SJSA1 (cell line): ENCODE measurements around the gene FBXL5. TPM values are rescaled to one million over a fixed set of nuclear protein-coding genes. Genes with fewer than 3 reads are reported as not detected.
A peak's percentile ranks its signal among the peaks of the same experiment; 100 is the strongest.

Source experiments
- DNase-seq, 2 experiments: peaks; one replicate each; pipeline ENCODE4 v3.0.0-alpha.2; 2015 to 2020; ENCODE audit warnings: low spot score in 2 of 2, low read depth in 1 of 2
- H3K27ac ChIP-seq: fragments of 250-450 bp; sonication (Bioruptor Pico); 2 replicates; pipeline ENCODE4 v1.5.1; 2020; ENCODE audit warnings: mild to moderate bottlenecking, moderate library complexity
- H3K27me3 ChIP-seq: fragments of 250-450 bp; sonication (Bioruptor Pico); replicated peaks from 2 replicates; pipeline ENCODE4 v1.5.1; 2020; ENCODE audit warnings: mild to moderate bottlenecking, moderate library complexity
- H3K36me3 ChIP-seq: fragments of 250-450 bp; sonication (Bioruptor Pico); 2 replicates; pipeline ENCODE4 v1.5.1; 2020; ENCODE audit warnings: mild to moderate bottlenecking
- H3K4me1 ChIP-seq: fragments of 250-450 bp; sonication (Bioruptor Pico); replicated peaks from 2 replicates; pipeline ENCODE4 v1.6.1; 2021; ENCODE audit warnings: mild to moderate bottlenecking
- H3K4me3 ChIP-seq: fragments of 250-450 bp; sonication (Bioruptor Pico); 2 replicates; pipeline ENCODE4 v1.5.1; 2020; ENCODE audit warnings: mild to moderate bottlenecking
- H3K9me3 ChIP-seq: fragments of 250-450 bp; sonication (Bioruptor Pico); replicated peaks from 2 replicates; pipeline ENCODE4 v1.5.1; 2020; ENCODE audit warnings: mild to moderate bottlenecking
- total RNA-seq: library from RNA; depleted of rRNA; stranded (reverse); fragments of >200 nt; shearing (Covaris generic); gene quantifications from 2 replicates; pipeline ENCODE4 v1.2.3, GENCODE V29; 2014

Gene FBXL5
- total RNA-seq, 1 experiment from 2014 or later: 44.7 TPM

GRCh38 chr4:15668566-15669435 is 13.6 kb upstream of the FBXL5 start:
- no peak for DNase-seq
- H3K27me3 ChIP-seq: no peaks in the 10 kb centered on the region
- no peak overlapping the region for H3K27ac ChIP-seq
- peaks cover 4% of the 10 kb centered on the region; the same call in 1 of the 2 replicates for H3K4me1 ChIP-seq
- H3K36me3 ChIP-seq: peaks cover 7% of the 10 kb centered on the region; the same call in 1 of the 2 replicates
- H3K4me3 ChIP-seq: no peak overlapping the region
- H3K9me3 ChIP-seq: no peaks in the 10 kb centered on the region

- Histone ChIP-seq H3K4me3 (no peak overlapping the region), H3K27ac (no peak overlapping the region), H3K4me1 (peaks cover 4% of the 10 kb centered on the region; the same call in 1 of the 2 replicates), H3K9me3 (no peaks in the 10 kb centered on the region), H3K27me3 (no peaks in the 10 kb centered on the region), H3K36me3 (0 out of 2 replicates have a peak, but pooled peaks cover 7% of the 10 kb centered on the region)
- no peak for DNase-seq
Measured at GRCh38 chr4:15667006-15667405, 11.8 kb upstream of the FBXL5 start.

GRCh38 chr4:15665753-15666365 is 10.7 kb upstream of the FBXL5 start:
- Histone ChIP-seq H3K9me3 (no peaks in the 10 kb centered on the region), H3K4me1 (peaks cover 4% of the 10 kb centered on the region; the same call in 1 of the 2 replicates), H3K36me3 (0 out of 2 replicates have a peak, but pooled peaks cover 7% of the 10 kb centered on the region), H3K4me3 (no peak overlapping the region), H3K27me3 (no peaks in the 10 kb centered on the region), H3K27ac (no peak overlapping the region)
- DNase-seq: no peak

DNA sequence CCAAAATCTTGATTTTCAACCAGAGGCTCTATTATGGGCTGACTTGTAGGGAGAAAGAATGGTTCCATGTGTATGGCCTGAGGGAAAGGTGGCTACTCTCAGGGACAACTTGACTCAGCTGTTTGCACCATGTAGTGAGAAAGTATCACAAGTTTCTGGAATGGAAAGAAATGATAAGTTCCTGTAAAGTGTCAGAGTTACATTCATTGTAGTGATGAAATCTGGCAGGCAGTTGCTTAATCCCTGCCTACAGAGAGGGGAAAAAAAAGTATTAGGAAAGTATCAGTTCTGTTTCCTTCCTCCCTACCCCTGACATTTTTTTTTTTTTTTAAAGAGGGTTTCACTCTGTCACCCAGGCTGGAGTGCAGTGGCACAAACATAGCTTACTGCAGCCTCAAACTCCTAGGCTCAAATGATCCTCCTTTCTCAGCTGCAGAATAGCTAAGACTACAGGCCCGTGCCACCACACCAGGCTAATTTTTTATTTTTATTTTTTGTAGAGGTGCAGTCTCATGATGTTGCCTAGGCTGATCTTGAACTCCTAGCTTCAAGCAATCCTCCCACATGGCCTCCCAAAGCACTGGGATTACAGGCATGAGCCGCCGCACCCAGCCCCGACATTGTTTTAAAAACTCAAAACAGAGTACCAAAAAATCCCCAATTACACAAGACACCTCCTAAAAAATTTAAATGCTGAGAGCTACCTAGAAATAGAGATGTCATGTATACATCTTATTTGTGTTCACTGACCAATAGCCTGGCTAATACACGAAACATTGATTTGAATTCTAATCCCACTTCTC is 4.8 kb upstream of the FBXL5 start:
- H3K27ac ChIP-seq: no peak overlapping the region
- peaks cover 9% of the 10 kb centered on the region for H3K36me3 ChIP-seq
- no peak for DNase-seq
- no peaks in the 10 kb centered on the region for H3K9me3 ChIP-seq
- H3K4me3 ChIP-seq: no peak overlapping the region
- H3K4me1 ChIP-seq: peaks cover 15% of the 10 kb centered on the region
- no peaks in the 10 kb centered on the region for H3K27me3 ChIP-seq

DNA sequence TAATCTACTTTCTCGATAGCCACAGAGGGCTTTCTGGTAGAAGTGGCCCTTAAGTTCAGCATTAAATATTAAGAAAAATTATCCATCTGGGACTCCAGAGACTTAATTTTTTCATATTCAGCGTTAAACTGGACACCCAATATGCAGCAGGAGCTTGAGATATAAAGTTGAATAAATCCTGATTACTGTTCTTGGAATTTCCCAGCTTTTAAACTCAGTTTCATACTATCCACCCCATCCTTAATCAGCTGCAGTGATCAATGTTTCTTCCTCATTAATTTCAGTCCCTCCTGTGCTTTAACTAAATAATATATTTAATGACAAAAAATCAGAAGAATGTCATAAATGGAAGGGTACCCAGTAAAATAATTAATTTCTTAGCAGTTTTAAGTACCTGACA is 3.6 kb upstream of the FBXL5 start:
- Histone ChIP-seq H3K27me3 (no peaks in the 10 kb centered on the region), H3K4me3 (no peak overlapping the region)

GRCh38 chr4:15658136-15658770 is 3.1 kb upstream of the FBXL5 start:
- peaks cover 14% of the 10 kb centered on the region for H3K36me3 ChIP-seq
- DNase-seq: no peak

More for the DNA sequence above, 3.6 kb upstream of the FBXL5 start:
- Histone ChIP-seq H3K4me1 (peaks cover 15% of the 10 kb centered on the region), H3K27ac (no peak overlapping the region), H3K9me3 (no peaks in the 10 kb centered on the region), H3K36me3 (peaks cover 14% of the 10 kb centered on the region)
- DNase-seq: no peak

GRCh38 chr4:15657366-15657765 is 2.2 kb upstream of the FBXL5 start:
- Histone ChIP-seq H3K36me3 (peaks cover 14% of the 10 kb centered on the region), H3K27ac (no peak overlapping the region), H3K4me1 (peaks cover 23% of the 10 kb centered on the region), H3K9me3 (no peaks in the 10 kb centered on the region), H3K4me3 (no peak overlapping the region), H3K27me3 (no peaks in the 10 kb centered on the region)
- no peak for DNase-seq

More at GRCh38 chr4:15658136-15658770, 3.1 kb upstream of the FBXL5 start:
- peaks cover 15% of the 10 kb centered on the region for H3K4me1 ChIP-seq
- H3K4me3 ChIP-seq: no peak overlapping the region
- no peaks in the 10 kb centered on the region for H3K9me3 ChIP-seq
- no peak overlapping the region for H3K27ac ChIP-seq
- no peaks in the 10 kb centered on the region for H3K27me3 ChIP-seq

DNA sequence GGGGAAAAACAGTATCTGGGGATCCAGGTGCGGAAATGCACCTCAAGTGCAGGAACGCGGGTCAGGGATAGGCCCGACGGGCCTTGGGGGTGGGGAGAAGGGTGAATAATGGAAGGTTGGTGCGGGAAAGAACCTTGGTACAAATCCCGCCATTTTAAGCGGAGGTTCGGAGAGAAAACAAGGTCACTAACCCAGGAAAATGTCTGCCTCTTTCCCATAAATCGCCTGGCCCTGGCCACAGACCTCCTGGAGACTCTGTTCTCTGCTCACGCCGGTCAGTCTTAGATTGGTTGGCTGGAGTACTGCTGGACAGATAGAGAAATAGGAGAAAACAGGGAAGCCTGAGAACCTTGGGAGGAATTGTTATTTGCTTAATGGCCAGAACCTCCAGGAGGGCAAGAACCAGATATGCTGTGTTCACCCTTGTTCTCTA is 897 bp upstream of the FBXL5 start:
- Histone ChIP-seq H3K27ac (peak overlapping the region; percentile 98), H3K4me1 (peaks cover 30% of the 10 kb centered on the region), H3K9me3 (no peaks in the 10 kb centered on the region), H3K27me3 (no peaks in the 10 kb centered on the region), H3K4me3 (peak overlapping the region; percentile 94), H3K36me3 (peaks cover 14% of the 10 kb centered on the region)
- no peak for DNase-seq

- Histone ChIP-seq H3K27ac (peak overlapping the region; percentile 98), H3K9me3 (no peaks in the 10 kb centered on the region), H3K4me1 (peaks cover 30% of the 10 kb centered on the region), H3K27me3 (no peaks in the 10 kb centered on the region), H3K36me3 (peaks cover 14% of the 10 kb centered on the region), H3K4me3 (peak overlapping the region; percentile 94)
- DNase-seq: peak; percentile 34 to 69
Measured at GRCh38 chr4:15654593-15655222, 449 bp downstream of the FBXL5 start.

GRCh38 chr4:15653864-15654592 is 1.1 kb downstream of the FBXL5 start:
- Histone ChIP-seq H3K4me1 (peaks cover 30% of the 10 kb centered on the region), H3K27ac (peak overlapping the region; percentile 98), H3K4me3 (peak overlapping the region; percentile 94), H3K36me3 (peaks cover 14% of the 10 kb centered on the region), H3K27me3 (no peaks in the 10 kb centered on the region), H3K9me3 (no peaks in the 10 kb centered on the region)
- DNase-seq: peak; percentile 41 to 52

- Histone ChIP-seq H3K27ac (peak overlapping the region; percentile 69), H3K27me3 (no peaks in the 10 kb centered on the region), H3K4me3 (peak overlapping the region; percentile 94), H3K36me3 (peaks cover 14% of the 10 kb centered on the region), H3K4me1 (peaks cover 30% of the 10 kb centered on the region), H3K9me3 (no peaks in the 10 kb centered on the region)
- no peak for DNase-seq
Measured at GRCh38 chr4:15653420-15653819, 1.7 kb downstream of the FBXL5 start.

GRCh38 chr4:15652841-15653240 is 2.3 kb downstream of the FBXL5 start:
- Histone ChIP-seq H3K27me3 (no peaks in the 10 kb centered on the region), H3K4me3 (peak overlapping the region; percentile 94), H3K36me3 (peaks cover 14% of the 10 kb centered on the region), H3K27ac (peak overlapping the region; percentile 69; the same call in 1 of the 2 replicates), H3K4me1 (peaks cover 27% of the 10 kb centered on the region), H3K9me3 (no peaks in the 10 kb centered on the region)
- no peak for DNase-seq
